Spleen (tissue), 7 donors: ENCODE measurements around the gene TBC1D22A.

Experiments
- POLR2A ChIP-seq, 3 donors: fragments of 450-650 bp; IDR thresholded peaks; one replicate each; pipeline ENCODE4 v1.5.1; 2017; ENCODE audit warnings: antibody characterized with exemption in 3 of 3, mild to moderate bottlenecking in 1 of 3
- POLR2AphosphoS5 ChIP-seq, 3 donors: sonication (generic); formaldehyde crosslinking; IDR thresholded peaks; one replicate each; pipeline ENCODE4 v1.5.1; 2017; ENCODE audit warnings: antibody characterized with exemption in 3 of 3
- TF ChIP-seq, protein P1 (sequence below), 11 experiments: fragments of 200-600 bp in 7 of 11; fragments of 450-650 bp in 4 of 11; sonication (generic) in 4 of 11; IDR thresholded peaks in 8 of 11; conservative IDR thresholded peaks in 3 of 11; 1 replicate in 7 of 11; 2 replicates in 4 of 11; pipeline versions ENCODE4 v1.4.0 to v1.8.0; 2016 to 2021; ENCODE audit warnings: antibody characterized with exemption in 11 of 11, inconsistent platforms in 4 of 11, mild to moderate bottlenecking in 1 of 11
- donor health status: DM: no; HTN: no; CAD: no; lungs with moderate emphysema.
- donor health status: DM: no; HTN: no; CAD: no.
- donor health status: DM: no; HTN: no; CAD: no.

DNA sequence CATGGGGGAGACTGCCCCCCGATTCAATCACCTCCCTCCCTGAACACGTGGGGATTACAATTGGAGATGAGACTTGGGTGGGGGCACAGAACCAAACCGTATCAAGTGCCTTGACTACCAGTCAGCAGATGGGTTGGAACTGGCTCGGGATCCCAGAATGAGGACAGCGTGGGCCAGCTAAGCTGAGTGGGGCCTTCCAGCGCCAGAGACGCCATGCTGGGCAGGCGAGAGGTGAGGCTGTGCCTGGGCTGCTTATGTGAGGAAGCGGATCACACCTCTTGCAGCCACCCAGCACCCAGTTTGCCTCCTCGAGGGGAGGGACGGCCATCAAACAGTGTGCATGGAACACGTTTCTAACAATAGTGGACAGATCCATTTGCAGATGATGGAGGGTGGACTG is 195.1 kb downstream of the TBC1D22A start:
- TF ChIP-seq POLR2AphosphoS5 (IDR thresholded peaks at IDR 0.05) (peak in 1 of 3 donors; percentile 46), POLR2A (IDR thresholded peaks at IDR 0.05) (no peak)
- TF ChIP-seq, protein P1, sequence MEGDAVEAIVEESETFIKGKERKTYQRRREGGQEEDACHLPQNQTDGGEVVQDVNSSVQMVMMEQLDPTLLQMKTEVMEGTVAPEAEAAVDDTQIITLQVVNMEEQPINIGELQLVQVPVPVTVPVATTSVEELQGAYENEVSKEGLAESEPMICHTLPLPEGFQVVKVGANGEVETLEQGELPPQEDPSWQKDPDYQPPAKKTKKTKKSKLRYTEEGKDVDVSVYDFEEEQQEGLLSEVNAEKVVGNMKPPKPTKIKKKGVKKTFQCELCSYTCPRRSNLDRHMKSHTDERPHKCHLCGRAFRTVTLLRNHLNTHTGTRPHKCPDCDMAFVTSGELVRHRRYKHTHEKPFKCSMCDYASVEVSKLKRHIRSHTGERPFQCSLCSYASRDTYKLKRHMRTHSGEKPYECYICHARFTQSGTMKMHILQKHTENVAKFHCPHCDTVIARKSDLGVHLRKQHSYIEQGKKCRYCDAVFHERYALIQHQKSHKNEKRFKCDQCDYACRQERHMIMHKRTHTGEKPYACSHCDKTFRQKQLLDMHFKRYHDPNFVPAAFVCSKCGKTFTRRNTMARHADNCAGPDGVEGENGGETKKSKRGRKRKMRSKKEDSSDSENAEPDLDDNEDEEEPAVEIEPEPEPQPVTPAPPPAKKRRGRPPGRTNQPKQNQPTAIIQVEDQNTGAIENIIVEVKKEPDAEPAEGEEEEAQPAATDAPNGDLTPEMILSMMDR (IDR thresholded peaks at IDR 0.05 in 8 of 11, conservative IDR thresholded peaks at IDR 0.05 in 3 of 11): no peak
